Measurements from ENCODE around the gene CGRRF1. TPM values are rescaled to one million over a fixed set of nuclear protein-coding genes. Genes with fewer than 3 reads are reported as not detected.

CGRRF1 gene
- total and polyA plus RNA-seq, 2 of the 13 experiments (the other 11 are each of a cell fraction or from before 2014, with no cell fraction given), result 16.8 to 18.2 TPM

GRCh38 chr14:54564868-54565784, 55.4 kb downstream of the CGRRF1 start (continued):
- peak; percentile 78 for TF ChIP-seq ZNF407 (CRISPR knock-in tag; IDR thresholded peaks at IDR 0.05; ENCODE audit: not compliant biosample characterization)
- no peak; the same call in 1 of the 2 replicates for TF ChIP-seq SATB2 (CRISPR knock-in tag; IDR thresholded peaks at IDR 0.05)
- TF ChIP-seq ELF3 (CRISPR knock-in tag; IDR thresholded peaks at IDR 0.05), result peak; percentile 4; the same call in 1 of the 2 replicates
- peak; percentile 77; the same call in 1 of the 2 replicates for TF ChIP-seq ZNF839 (CRISPR knock-in tag; IDR thresholded peaks at IDR 0.05; ENCODE audit: borderline replicate concordance)
- TF ChIP-seq EZH2 (conservative IDR thresholded peaks at IDR 0.05; ENCODE audit: low read depth, low read length), result no peak
- no peak for TF ChIP-seq SRSF9 (IDR thresholded peaks at IDR 0.05; ENCODE audit: borderline replicate concordance, insufficient read depth, low read depth, low read length, poor library complexity, severe bottlenecking)
- TF ChIP-seq ZNF30 (CRISPR knock-in tag; IDR thresholded peaks at IDR 0.05), result no peak
- peak; percentile 49; the same call in 1 of the 2 replicates for TF ChIP-seq PRDM15 (CRISPR knock-in tag; IDR thresholded peaks at IDR 0.05)
- no peak for TF ChIP-seq ZNF672 (CRISPR knock-in tag; IDR thresholded peaks at IDR 0.05)

All from HepG2 (cell line).